ENCODE data around the gene FBP1.

FBP1 gene

GRCh38 chr9:94657021-94657725 is 17.9 kb upstream of the FBP1 start:
- no peak for DNase-seq

- DNase-seq: peak in 16 of 56 donors; percentile 1 to 51 (median 16)
Measured at GRCh38 chr9:94656200-94656599, 16.9 kb upstream of the FBP1 start.

- DNase-seq: no peak
Measured at GRCh38 chr9:94655739-94656138, 16.4 kb upstream of the FBP1 start.

GRCh38 chr9:94654165-94654894 is 15.0 kb upstream of the FBP1 start:
- DNase-seq: no peak

- DNase-seq: no peak
Measured at GRCh38 chr9:94650949-94651348, 11.6 kb upstream of the FBP1 start.

- DNase-seq: no peak
Measured at GRCh38 chr9:94649100-94649819, 9.9 kb upstream of the FBP1 start.

GRCh38 chr9:94648185-94648584 is 8.9 kb upstream of the FBP1 start:
- no peak for DNase-seq

- DNase-seq: no peak
Measured at GRCh38 chr9:94645901-94646300, 6.6 kb upstream of the FBP1 start.

GRCh38 chr9:94644543-94644942 is 5.2 kb upstream of the FBP1 start:
- DNase-seq: no peak

- DNase-seq: no peak
Measured at GRCh38 chr9:94643741-94644140, 4.4 kb upstream of the FBP1 start.

- no peak for DNase-seq
Measured at GRCh38 chr9:94643176-94643575, 3.9 kb upstream of the FBP1 start.

- no peak for DNase-seq
Measured at GRCh38 chr9:94642501-94642900, 3.2 kb upstream of the FBP1 start.

GRCh38 chr9:94639999-94640376 is 670 bp upstream of the FBP1 start:
- no peak for DNase-seq

GRCh38 chr9:94638335-94639060 is 820 bp downstream of the FBP1 start:
- no peak for DNase-seq

- peak in 3 of 56 donors; percentile 4 to 15 (median 10) for DNase-seq
Measured at GRCh38 chr9:94632737-94633136, 6.6 kb downstream of the FBP1 start.

GRCh38 chr9:94631599-94631998 is 7.7 kb downstream of the FBP1 start:
- DNase-seq: no peak

- no peak for DNase-seq
Measured at GRCh38 chr9:94630833-94631232, 8.5 kb downstream of the FBP1 start.

GRCh38 chr9:94630281-94630680 is 9.0 kb downstream of the FBP1 start:
- no peak for DNase-seq

- DNase-seq: no peak
Measured at GRCh38 chr9:94627287-94627686, 12.0 kb downstream of the FBP1 start.

- no peak for DNase-seq
Measured at GRCh38 chr9:94625835-94626234, 13.5 kb downstream of the FBP1 start.

- no peak for DNase-seq
Measured at GRCh38 chr9:94624629-94625028, 14.7 kb downstream of the FBP1 start.

- no peak for DNase-seq
Measured at GRCh38 chr9:94623253-94623652, 16.1 kb downstream of the FBP1 start.
